H1 (cell line): Measurements from ENCODE around the gene FHAD1. TPM values are rescaled to one million over a fixed set of nuclear protein-coding genes. Genes with fewer than 3 reads are reported as not detected.

ENCODE experiments used
- CTCF ChIA-PET: fragments of 300-600 bp; sonication (Branson Sonifier 250); formaldehyde crosslinking; loops from one replicate; lab custom pipeline; 2021; ENCODE audit not compliant: partially characterized antibody; lab: Charles Lee
- POLR2A ChIA-PET: fragments of 300-600 bp; sonication (Branson Sonifier 250); formaldehyde crosslinking; loops from one replicate; lab custom pipeline; 2021; ENCODE audit warnings: inconsistent platforms; ENCODE audit not compliant: partially characterized antibody; lab: Charles Lee
- DNase-seq, 2 experiments: peaks; one replicate each; pipeline versions ENCODE4 v3.0.0 to v3.0.0-alpha.2; 2010 to 2022; ENCODE audit warnings: low spot score in 2 of 2, low read depth in 1 of 2, mixed read lengths in 1 of 2
- FAIRE-seq: peaks from 2 replicates; lab custom pipeline; 2011; peaks lifted over from hg19 to GRCh38; lab: Jason Lieb, UNC
- H2AFZ ChIP-seq: 2 replicates; pipeline ENCODE4 v1.8.1; 2012; ENCODE audit warnings: low read length, inconsistent platforms
- H2AK5ac ChIP-seq: 2 replicates; pipeline ENCODE4 v1.6.1; 2013; ENCODE audit warnings: low read depth, low read length
- H2BK120ac ChIP-seq: replicated peaks from 2 replicates; pipeline ENCODE3; 2013; ENCODE audit warnings: low read depth, low read length, inconsistent platforms
- H2BK12ac ChIP-seq: 2 replicates; pipeline ENCODE4 v1.6.1; 2013; ENCODE audit warnings: low read depth, low read length
- H2BK15ac ChIP-seq: 2 replicates; pipeline ENCODE4 v1.6.1; 2013; ENCODE audit warnings: low read length
- H2BK20ac ChIP-seq: 2 replicates; pipeline ENCODE4 v1.6.1; 2013; ENCODE audit warnings: low read length
- H2BK5ac ChIP-seq: 2 replicates; pipeline ENCODE4 v1.6.1; 2013; ENCODE audit warnings: low read depth, low read length
- H3K14ac ChIP-seq: 2 replicates; pipeline ENCODE4 v1.6.1; 2013; ENCODE audit warnings: inconsistent platforms; ENCODE audit not compliant: insufficient read length
- H3K18ac ChIP-seq: 2 replicates; pipeline ENCODE4 v1.6.1; 2013; ENCODE audit warnings: low read length; ENCODE audit errors: extremely low read depth
- H3K23ac ChIP-seq: 2 replicates; pipeline ENCODE4 v1.6.1; 2013; ENCODE audit warnings: inconsistent platforms; ENCODE audit not compliant: insufficient read length
- H3K23me2 ChIP-seq: 2 replicates; pipeline ENCODE4 v1.6.1; 2013; ENCODE audit warnings: low read depth, low read length
- H3K27ac ChIP-seq: 2 replicates; pipeline ENCODE4 v1.6.1; 2011; ENCODE audit warnings: low read depth, low read length, inconsistent platforms
- H3K27me3 ChIP-seq, 4 experiments: replicated peaks in 1 of 4; 1 replicate in 1 of 4; 2 replicates in 3 of 4; pipeline versions ENCODE4 v1.6.1 to v1.8.1; 2011 to 2013; ENCODE audit warnings: low read length in 3 of 4, mild to moderate bottlenecking in 3 of 4, inconsistent platforms in 2 of 4, mixed read lengths in 2 of 4, moderate library complexity in 1 of 4; ENCODE audit not compliant: control insufficient read depth in 3 of 4, insufficient read depth in 3 of 4; ENCODE audit errors: extremely low read depth in 1 of 4
- H3K36me3 ChIP-seq, 4 experiments: 2 replicates each; pipeline versions ENCODE4 v1.6.1 to v1.8.1; 2011 to 2013; ENCODE audit warnings: mild to moderate bottlenecking in 4 of 4, low read length in 3 of 4, moderate library complexity in 2 of 4, control low read depth in 1 of 4, inconsistent platforms in 1 of 4; ENCODE audit not compliant: insufficient read depth in 4 of 4, control insufficient read depth in 2 of 4
- H3K4ac ChIP-seq: replicated peaks from 2 replicates; pipeline ENCODE3; 2013; ENCODE audit warnings: low read length, low read depth, mixed read lengths, inconsistent platforms; ENCODE audit not compliant: insufficient read length
- H3K4me1 ChIP-seq, 4 experiments: replicated peaks in 1 of 4; 1 replicate in 1 of 4; 2 replicates in 3 of 4; pipeline versions ENCODE4 v1.6.1 to v1.8.1; 2011 to 2013; ENCODE audit warnings: low read length in 3 of 4, inconsistent platforms in 2 of 4, mixed read lengths in 1 of 4; ENCODE audit not compliant: insufficient read depth in 4 of 4, control insufficient read depth in 3 of 4
- H3K4me2 ChIP-seq, 2 experiments: 2 replicates each; pipeline versions ENCODE4 v1.6.1 to v1.8.1; 2011 to 2013; ENCODE audit warnings: low read depth in 2 of 2, low read length in 2 of 2, control low read depth in 1 of 2, inconsistent platforms in 1 of 2, mild to moderate bottlenecking in 1 of 2; ENCODE audit not compliant: insufficient read depth in 1 of 2
- H3K4me3 ChIP-seq, 4 experiments: fragments of 200-600, 300-600 bp in 1 of 4; sonication (generic), shearing (Covaris generic), sonication (Bioruptor Twin) in 1 of 4; 2 replicates each; pipeline versions ENCODE4 v1.5.1 to v1.8.1; 2011 to 2016; ENCODE audit warnings: low read length in 4 of 4, low read depth in 3 of 4, control low read depth in 2 of 4, inconsistent platforms in 2 of 4, mild to moderate bottlenecking in 2 of 4, mixed read lengths in 1 of 4, moderate library complexity in 1 of 4; ENCODE audit not compliant: insufficient read depth in 2 of 4; ENCODE audit errors: extremely low read depth in 1 of 4
- H3K56ac ChIP-seq: replicated peaks from 2 replicates; pipeline ENCODE3; 2013; ENCODE audit warnings: low read depth, mild to moderate bottlenecking, mixed read lengths, low read length, inconsistent platforms; ENCODE audit not compliant: insufficient read length
- H3K79me1 ChIP-seq: 2 replicates; pipeline ENCODE4 v1.6.1; 2013; ENCODE audit warnings: low read depth, low read length, control low read depth
- H3K79me2 ChIP-seq, 2 experiments: 2 replicates each; pipeline versions ENCODE4 v1.6.1 to v1.8.1; 2012 to 2013; ENCODE audit warnings: low read length in 2 of 2, mild to moderate bottlenecking in 2 of 2, inconsistent platforms in 1 of 2; ENCODE audit not compliant: insufficient read depth in 2 of 2, control insufficient read depth in 1 of 2
- H3K9ac ChIP-seq, 4 experiments: replicated peaks in 1 of 4; 1 replicate in 1 of 4; 2 replicates in 3 of 4; pipeline versions ENCODE4 v1.6.1 to v1.8.1; 2011 to 2013; ENCODE audit warnings: low read depth in 3 of 4, low read length in 3 of 4, control low read depth in 2 of 4, mild to moderate bottlenecking in 2 of 4, moderate library complexity in 2 of 4, inconsistent platforms in 1 of 4; ENCODE audit errors: extremely low read depth in 1 of 4
- H3K9me3 ChIP-seq, 2 experiments: 2 replicates each; pipeline versions ENCODE4 v1.6.1 to v1.8.1; 2012 to 2013; ENCODE audit warnings: mild to moderate bottlenecking in 2 of 2, moderate library complexity in 2 of 2, control low read depth in 1 of 2, inconsistent platforms in 1 of 2, low read depth in 1 of 2, low read length in 1 of 2, mixed read lengths in 1 of 2; ENCODE audit not compliant: insufficient read depth in 2 of 2
- H4K20me1 ChIP-seq, 2 experiments: replicated peaks in 1 of 2; 2 replicates each; pipeline versions ENCODE3 to v1.8.1; 2011 to 2013; ENCODE audit warnings: inconsistent platforms in 2 of 2, low read length in 2 of 2, mild to moderate bottlenecking in 1 of 2; ENCODE audit not compliant: insufficient read depth in 2 of 2, control insufficient read depth in 1 of 2
- H4K5ac ChIP-seq: 2 replicates; pipeline ENCODE4 v1.6.1; 2013; ENCODE audit warnings: low read length, low read depth, mixed read lengths, inconsistent platforms; ENCODE audit not compliant: insufficient read length
- H4K8ac ChIP-seq: 2 replicates; pipeline ENCODE4 v1.8.0; 2013; ENCODE audit warnings: mild to moderate bottlenecking, moderate library complexity, low read length, inconsistent platforms; ENCODE audit not compliant: insufficient read depth; ENCODE audit errors: extremely low read depth
- H4K91ac ChIP-seq: replicated peaks from 2 replicates; pipeline ENCODE3; 2013; ENCODE audit warnings: low read length, mixed read lengths, inconsistent platforms; ENCODE audit not compliant: insufficient read length
- ATF3 ChIP-seq: IDR thresholded peaks from 2 replicates; pipeline ENCODE4 v1.6.1; 2011; ENCODE audit warnings: low read depth, mild to moderate bottlenecking, low read length; ENCODE audit not compliant: insufficient read depth
- KDM4A ChIP-seq: IDR thresholded peaks from one replicate; pipeline ENCODE4 v1.7.1; 2012; ENCODE audit warnings: low read depth, mild to moderate bottlenecking, moderate library complexity, low read length, inconsistent platforms; ENCODE audit not compliant: severe bottlenecking
- PHF8 ChIP-seq: fragments of 200-600 bp; sonication (generic); conservative IDR thresholded peaks from 2 replicates; pipeline ENCODE4 v1.7.1; 2012; ENCODE audit warnings: low read depth, mild to moderate bottlenecking, inconsistent platforms, low read length, moderate library complexity
- RAD21 ChIP-seq, 2 experiments: IDR thresholded peaks in 1 of 2; conservative IDR thresholded peaks in 1 of 2; 2 replicates each; pipeline ENCODE4 v1.6.1; 2011; ENCODE audit warnings: low read depth in 2 of 2, low read length in 2 of 2, improper control_type of control experiment in 1 of 2, inconsistent platforms in 1 of 2, mild to moderate bottlenecking in 1 of 2, moderate library complexity in 1 of 2
- SIRT6 ChIP-seq: IDR thresholded peaks from one replicate; pipeline ENCODE4 v1.7.1; 2012; ENCODE audit warnings: low read length, inconsistent platforms
- SRF ChIP-seq: IDR thresholded peaks from 2 replicates; pipeline ENCODE4 v1.6.1; 2011; ENCODE audit warnings: mild to moderate bottlenecking, low read depth, low read length, moderate library complexity
- TAF7 ChIP-seq: optimal IDR thresholded peaks from 2 replicates; pipeline ENCODE3; 2011; ENCODE audit warnings: low read depth, mild to moderate bottlenecking, inconsistent platforms, low read length, moderate library complexity, borderline replicate concordance
- WGBS, 2 experiments: shearing (Covaris generic) in 1 of 2; methylation state at CpG; one replicate each; pipeline versions ENCODE4 v1.1.6 to v1.1.7; 2013 to 2015; ENCODE audit warnings: low lambda C conversion rate in 2 of 2, mixed read lengths in 2 of 2, inconsistent platforms in 1 of 2, low coverage in 1 of 2, missing lambda C conversion rate in 1 of 2; ENCODE audit not compliant: insufficient replicate concordance in 2 of 2, insufficient coverage in 1 of 2, insufficient read length in 1 of 2; ENCODE audit errors: extremely low coverage in 1 of 2, missing lambda C conversion rate in 1 of 2; 5-methylcytosine and 5-hydroxymethylcytosine counted together
- polyA plus RNA-seq, 7 experiments: library from polyadenylated mRNA; depleted of rRNA in 3 of 7; stranded (reverse) in 5 of 7; unstranded in 2 of 7; fragments of >200 nt in 5 of 7; fragments of 200-250 nt in 2 of 7; gene quantifications; 1 replicate in 5 of 7; 2 replicates in 1 of 7; 4 replicates in 1 of 7; pipeline versions ENCODE4 v1.2.1 to v1.2.3, GENCODE V29; 2011 to 2013; ENCODE audit warnings: missing spikeins in 2 of 7, mixed read lengths in 2 of 7
- total RNA-seq: library from RNA; stranded (reverse); fragmentation: NEBNext Ultra II Directional; extraction: Animal tissue kit (Norgen Biotek cat#: 25700); gene quantifications from 2 replicates; pipeline ENCODE4 v1.2.1, GENCODE V29; 2021

The FHAD1 gene
- total and polyA plus RNA-seq, 2 of the 8 experiments (the other 6 are each of a cell fraction or from before 2014, with no cell fraction given) = 0.39 to 0.69 TPM

GRCh38 chr1:15362737-15363128, 115.7 kb downstream of the FHAD1 start:
- FAIRE-seq (no peak), DNase-seq (no peak)
- Histone ChIP-seq H2BK5ac (no peak overlapping the region), H3K79me1 (no peaks in the 10 kb centered on the region), H3K23ac (no peak overlapping the region), H2BK120ac (no peak overlapping the region), H3K27me3 (no peaks in the 10 kb centered on the region; a peak in 1 of 7 replicates), H3K27ac (no peak overlapping the region), H2AK5ac (no peak overlapping the region), H2BK12ac (no peak overlapping the region), H2BK20ac (no peak overlapping the region), H3K4me1 (no peaks in the 10 kb centered on the region), H2BK15ac (no peak overlapping the region; the same call in 1 of the 2 replicates), H3K79me2 (no peaks in the 10 kb centered on the region), H3K14ac (no peak overlapping the region), H3K4ac (no peak overlapping the region), H3K4me3 (no peak overlapping the region), H3K4me2 (no peak overlapping the region), H3K9me3 (no peaks in the 10 kb centered on the region), H3K18ac (no peak overlapping the region), H4K91ac (no peak overlapping the region), H2AFZ (no peak overlapping the region), H4K8ac (no peak overlapping the region), H3K56ac (no peak overlapping the region), H4K5ac (no peak overlapping the region), H3K9ac (no peak overlapping the region), H3K23me2 (no peaks in the 10 kb centered on the region), H4K20me1 (no peaks in the 10 kb centered on the region), H3K36me3 (no peaks in the 10 kb centered on the region)
- CTCF ChIA-PET = interaction anchor here (1.5 to 5.0 kb wide), 2 partner anchors 39 kb away, joined by 8 to 20 read pairs; no protein-coding TSS in a partner anchor
- POLR2A ChIA-PET = no interaction called here
- TF ChIP-seq RAD21 (IDR thresholded peaks at IDR 0.05 in 1 of 2, conservative IDR thresholded peaks at IDR 0.05 in 1 of 2; ENCODE audit: low read depth in 2 of 2, low read length in 2 of 2) = no peak
- TF ChIP-seq PHF8 = no peak
- no peak for TF ChIP-seq SIRT6
- TF ChIP-seq KDM4A = no peak
- TF ChIP-seq SRF = no peak
- TF ChIP-seq TAF7 = no peak
- TF ChIP-seq ATF3 = no peak
- WGBS, 2 experiments = 95% methylated on average over 4 of the region's 4 CpGs; no CpG with 5 or more reads in 1 of the 2 experiments
